Ovary (tissue), 3 donors: Measurements from ENCODE around the gene TRABD.

Source experiments
- EP300 ChIP-seq: sonication (generic); formaldehyde crosslinking; IDR thresholded peaks from one replicate; pipeline ENCODE4 v1.6.1; 2017; ENCODE audit warnings: antibody characterized with exemption
- POLR2A ChIP-seq: fragments of 450-650 bp; IDR thresholded peaks from one replicate; pipeline ENCODE4 v1.6.1; 2017; ENCODE audit warnings: antibody characterized with exemption, mild to moderate bottlenecking, moderate library complexity
- TF ChIP-seq, protein P1 (sequence below), 3 donors: fragments of 450-650 bp in 2 of 3; fragments of 200-600 bp in 1 of 3; IDR thresholded peaks; one replicate each; pipeline versions ENCODE4 v1.5.1 to v1.8.0; 2016 to 2022; ENCODE audit warnings: antibody characterized with exemption in 3 of 3, mild to moderate bottlenecking in 1 of 3
- donor health status: DM: no; HTN: no; CAD: no.

DNA sequence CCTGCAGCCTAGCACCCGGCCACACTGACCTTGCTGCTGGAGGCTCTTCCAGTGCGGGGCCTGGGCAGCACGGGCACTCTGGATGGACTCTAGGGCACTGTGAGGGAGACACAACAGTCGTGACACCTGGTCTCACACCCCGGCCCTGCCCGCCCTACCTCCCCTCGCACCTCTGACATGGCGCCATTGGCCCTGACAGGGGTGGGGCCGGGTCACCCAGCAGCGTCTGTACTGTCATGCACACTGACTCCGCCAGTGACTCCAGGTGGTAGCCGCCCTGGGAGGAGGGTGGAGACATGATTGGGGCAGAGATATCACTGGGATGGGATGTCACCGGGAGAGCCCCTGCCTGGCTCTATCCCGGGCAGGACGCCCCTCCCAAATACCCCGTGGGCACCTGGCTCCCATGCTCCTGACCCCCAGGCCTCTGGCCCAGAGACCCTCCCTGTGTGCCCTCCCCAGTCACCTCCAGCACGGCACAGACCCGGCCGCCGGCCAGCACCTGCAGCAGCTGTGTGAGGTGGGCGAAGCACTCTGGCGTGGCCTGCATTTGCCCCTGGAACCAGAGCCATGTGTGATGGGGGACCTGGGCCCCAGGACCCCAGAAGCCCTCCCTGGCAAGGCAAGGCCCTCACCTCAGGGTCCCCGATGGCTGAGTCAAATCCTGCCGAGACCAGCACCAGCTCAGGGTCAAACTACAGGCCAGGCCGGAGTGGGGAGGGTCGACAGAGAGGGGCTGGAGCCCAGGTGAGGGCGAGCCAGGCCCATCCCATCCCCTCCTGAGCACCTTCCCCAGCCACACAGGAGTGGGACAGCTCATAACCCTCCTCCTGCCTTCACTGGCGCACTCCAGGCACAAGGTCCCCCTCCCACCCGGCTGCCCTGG, 62.7 kb downstream of the TRABD start:
- TF ChIP-seq, protein P1, sequence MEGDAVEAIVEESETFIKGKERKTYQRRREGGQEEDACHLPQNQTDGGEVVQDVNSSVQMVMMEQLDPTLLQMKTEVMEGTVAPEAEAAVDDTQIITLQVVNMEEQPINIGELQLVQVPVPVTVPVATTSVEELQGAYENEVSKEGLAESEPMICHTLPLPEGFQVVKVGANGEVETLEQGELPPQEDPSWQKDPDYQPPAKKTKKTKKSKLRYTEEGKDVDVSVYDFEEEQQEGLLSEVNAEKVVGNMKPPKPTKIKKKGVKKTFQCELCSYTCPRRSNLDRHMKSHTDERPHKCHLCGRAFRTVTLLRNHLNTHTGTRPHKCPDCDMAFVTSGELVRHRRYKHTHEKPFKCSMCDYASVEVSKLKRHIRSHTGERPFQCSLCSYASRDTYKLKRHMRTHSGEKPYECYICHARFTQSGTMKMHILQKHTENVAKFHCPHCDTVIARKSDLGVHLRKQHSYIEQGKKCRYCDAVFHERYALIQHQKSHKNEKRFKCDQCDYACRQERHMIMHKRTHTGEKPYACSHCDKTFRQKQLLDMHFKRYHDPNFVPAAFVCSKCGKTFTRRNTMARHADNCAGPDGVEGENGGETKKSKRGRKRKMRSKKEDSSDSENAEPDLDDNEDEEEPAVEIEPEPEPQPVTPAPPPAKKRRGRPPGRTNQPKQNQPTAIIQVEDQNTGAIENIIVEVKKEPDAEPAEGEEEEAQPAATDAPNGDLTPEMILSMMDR (IDR thresholded peaks at IDR 0.05): no peak
- TF ChIP-seq POLR2A: no peak
- no peak for TF ChIP-seq EP300
